ELR (cell line): Measurements from ENCODE around the gene TBX10.
"Not testable (repeated sequence)": the region's sequence is repeated elsewhere in the genome, so short reads cannot be mapped to it uniquely, and the experiment has no call there.

Experiments used
- DNase-seq: peaks from one replicate; pipeline ENCODE4 v3.0.0-alpha.2; 2015; ENCODE audit warnings: low read depth

The TBX10 gene

DNA sequence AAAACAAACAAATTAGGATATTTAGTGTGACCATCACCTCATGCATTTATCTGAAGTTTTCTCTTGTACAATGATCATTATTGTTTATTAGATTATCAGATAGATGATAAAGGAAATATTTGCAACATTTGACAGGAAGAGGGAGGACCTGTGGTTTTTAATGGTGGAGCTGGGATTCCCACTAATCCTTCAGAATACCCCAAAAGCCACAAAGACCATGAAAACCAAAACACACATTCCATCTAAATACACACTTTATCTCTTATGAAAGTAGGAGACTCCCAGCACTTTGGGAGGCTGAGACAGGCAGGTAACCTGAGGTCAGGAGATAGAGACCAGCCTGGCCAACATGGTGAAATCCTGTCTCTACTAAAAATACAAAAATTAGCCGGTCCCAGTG lies 40.4 kb downstream of the TBX10 start:
- no peak for DNase-seq

DNA sequence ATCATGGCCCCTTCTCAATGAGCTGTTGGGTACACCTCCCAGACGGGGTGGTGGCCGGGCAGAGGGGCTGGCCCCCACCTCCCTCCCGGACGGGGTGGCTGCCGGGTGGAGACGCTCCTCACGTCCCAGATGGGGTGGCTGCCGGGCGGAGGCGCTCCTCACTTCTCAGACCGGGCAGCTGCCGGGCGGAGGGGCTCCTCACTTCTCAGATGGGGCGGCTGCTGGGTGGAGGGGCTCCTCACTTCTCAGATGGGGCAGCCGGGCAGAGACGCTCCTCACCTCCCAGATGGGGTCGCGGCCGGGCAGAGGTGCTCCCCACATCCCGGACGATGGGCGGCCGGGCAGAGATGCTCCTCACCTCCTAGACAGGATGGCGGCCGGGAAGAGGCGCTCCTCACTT lies 41.6 kb downstream of the TBX10 start:
- not testable (repeated sequence) for DNase-seq

DNA sequence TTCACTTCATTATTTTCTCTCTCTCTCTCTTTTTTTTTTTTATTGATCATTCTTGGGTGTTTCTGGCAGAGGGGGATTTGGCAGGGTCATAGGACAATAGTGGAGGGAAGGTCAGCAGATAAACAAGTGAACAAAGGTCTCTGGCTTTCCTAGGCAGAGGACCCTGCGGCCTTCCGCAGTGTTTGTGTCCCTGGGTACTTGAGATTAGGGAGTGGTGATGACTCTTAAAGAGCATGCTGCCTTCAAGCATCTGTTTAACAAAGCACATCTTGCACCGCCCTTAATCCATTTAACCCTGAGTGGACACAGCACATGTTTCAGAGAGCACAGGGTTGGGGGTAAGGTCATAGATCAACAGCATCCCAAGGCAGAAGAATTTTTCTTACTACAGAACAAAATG lies 42.1 kb downstream of the TBX10 start:
- not testable (repeated sequence) for DNase-seq

GRCh38 chr11:67596753-67597300 lies 42.7 kb downstream of the TBX10 start:
- DNase-seq = no peak

DNA sequence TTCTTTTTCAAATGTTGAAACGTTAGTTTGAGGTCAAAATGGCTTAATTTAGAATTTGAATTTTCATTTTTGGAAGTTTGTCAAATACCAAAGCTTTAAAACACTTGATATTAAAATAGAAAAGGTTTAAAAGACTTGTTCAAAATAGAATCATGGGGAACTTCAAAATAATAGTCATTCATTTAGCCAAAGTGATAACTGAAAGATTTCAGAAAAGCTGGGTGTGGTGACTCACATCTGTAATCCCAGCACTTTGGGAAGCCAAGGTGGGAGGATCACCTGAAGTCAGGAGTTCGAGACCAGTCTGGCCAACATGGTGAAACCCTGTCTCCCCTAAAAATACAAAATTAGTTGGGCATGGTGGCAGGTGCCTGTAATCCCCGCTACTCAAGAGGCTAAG lies 45.1 kb downstream of the TBX10 start:
- no peak for DNase-seq

GRCh38 chr11:67593565-67593905 lies 46.0 kb downstream of the TBX10 start:
- no peak for DNase-seq

- no peak for DNase-seq
These were observed 46.5 kb downstream of the TBX10 start for GRCh38 chr11:67592880-67593564.

DNA sequence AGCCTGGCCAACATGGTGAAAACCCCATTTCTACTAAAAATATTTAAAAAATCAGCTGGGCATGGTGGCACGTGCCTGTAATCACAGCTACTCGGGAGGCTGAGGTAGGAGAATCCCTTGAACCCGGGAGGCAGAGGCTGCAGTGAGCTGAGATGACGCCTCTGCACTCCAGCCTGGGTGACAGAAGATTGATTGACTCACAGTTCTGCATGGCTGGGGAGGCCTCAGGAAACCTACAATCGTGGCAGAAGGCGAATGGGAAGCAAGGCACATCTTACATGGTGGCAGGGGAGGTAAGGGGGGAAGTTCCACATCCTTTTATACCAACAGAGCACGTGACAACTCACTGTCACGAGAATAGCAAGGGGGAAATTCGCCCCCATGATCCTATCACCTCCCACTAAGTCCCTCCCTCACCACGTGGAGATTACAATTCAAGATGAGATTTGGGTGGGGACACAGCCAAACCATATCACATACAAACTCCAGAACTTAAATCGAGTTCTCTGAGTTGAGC lies 50.6 kb downstream of the TBX10 start:
- not testable (repeated sequence) for DNase-seq

GRCh38 chr11:67588136-67588503 lies 51.4 kb downstream of the TBX10 start:
- no peak for DNase-seq

- DNase-seq = no peak
These were observed 52.9 kb downstream of the TBX10 start for GRCh38 chr11:67586568-67587250.

GRCh38 chr11:67585911-67586310 lies 53.7 kb downstream of the TBX10 start:
- DNase-seq = no peak

DNA sequence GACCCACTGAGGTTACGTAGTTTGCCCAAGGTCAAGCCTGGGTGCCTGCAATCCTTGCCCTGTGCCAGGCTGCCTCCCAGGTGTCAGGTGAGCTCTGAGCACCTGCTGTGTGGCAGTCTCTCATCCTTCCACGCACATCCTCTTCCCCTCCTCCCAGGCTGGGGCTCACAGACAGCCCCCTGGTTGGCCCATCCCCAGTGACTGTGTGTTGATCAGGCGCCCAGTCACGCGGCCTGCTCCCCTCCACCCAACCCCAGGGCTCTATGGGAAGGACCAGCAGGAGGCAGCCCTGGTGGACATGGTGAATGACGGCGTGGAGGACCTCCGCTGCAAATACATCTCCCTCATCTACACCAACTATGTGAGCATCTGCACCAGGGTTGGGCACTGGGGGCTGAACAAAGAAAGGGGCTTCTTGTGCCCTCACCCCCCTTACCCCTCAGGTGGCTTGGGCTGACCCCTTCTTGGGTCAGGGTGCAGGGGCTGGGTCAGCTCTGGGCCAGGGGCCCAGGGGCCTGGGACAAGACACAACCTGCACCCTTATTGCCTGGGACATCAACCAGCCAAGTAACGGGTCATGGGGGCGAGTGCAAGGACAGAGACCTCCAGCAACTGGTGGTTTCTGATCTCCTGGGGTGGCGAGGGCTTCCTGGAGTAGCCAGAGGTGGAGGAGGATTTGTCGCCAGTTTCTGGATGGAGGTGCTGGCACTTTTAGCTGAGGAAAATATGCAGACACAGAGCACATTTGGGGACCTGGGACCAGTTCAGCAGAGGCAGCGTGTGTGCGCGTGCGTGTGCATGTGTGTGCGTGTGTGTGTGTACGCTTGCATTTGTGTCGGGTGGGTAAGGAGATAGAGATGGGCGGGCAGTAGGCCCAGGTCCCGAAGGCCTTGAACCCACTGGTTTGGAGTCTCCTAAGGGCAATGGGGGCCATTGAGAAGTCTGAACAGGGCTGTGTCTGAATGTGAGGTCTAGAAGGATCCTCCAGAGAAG lies 54.4 kb downstream of the TBX10 start:
- DNase-seq = no peak

DNA sequence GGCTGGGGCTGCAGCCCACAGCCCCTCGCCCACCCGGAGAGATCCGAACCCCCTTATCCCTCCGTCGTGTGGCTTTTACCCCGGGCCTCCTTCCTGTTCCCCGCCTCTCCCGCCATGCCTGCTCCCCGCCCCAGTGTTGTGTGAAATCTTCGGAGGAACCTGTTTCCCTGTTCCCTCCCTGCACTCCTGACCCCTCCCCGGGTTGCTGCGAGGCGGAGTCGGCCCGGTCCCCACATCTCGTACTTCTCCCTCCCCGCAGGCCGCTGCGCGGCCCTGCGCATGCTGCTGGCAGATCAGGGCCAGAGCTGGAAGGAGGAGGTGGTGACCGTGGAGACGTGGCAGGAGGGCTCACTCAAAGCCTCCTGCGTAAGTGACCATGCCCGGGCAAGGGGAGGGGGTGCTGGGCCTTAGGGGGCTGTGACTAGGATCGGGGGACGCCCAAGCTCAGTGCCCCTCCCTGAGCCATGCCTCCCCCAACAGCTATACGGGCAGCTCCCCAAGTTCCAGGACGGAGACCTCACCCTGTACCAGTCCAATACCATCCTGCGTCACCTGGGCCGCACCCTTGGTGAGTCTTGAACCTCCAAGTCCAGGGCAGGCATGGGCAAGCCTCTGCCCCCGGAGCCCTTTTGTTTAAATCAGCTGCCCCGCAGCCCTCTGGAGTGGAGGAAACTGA lies 55.2 kb downstream of the TBX10 start:
- peak; percentile 59 for DNase-seq

- DNase-seq = peak; percentile 91
These were observed 56.0 kb downstream of the TBX10 start, which contains the start of gene GSTP1 for GRCh38 chr11:67583247-67584204. TSS of gene GSTP1 (plus strand) at chr11:67583812. CDS start at chr11:67583844, 32 bp downstream.

GRCh38 chr11:67582011-67582410 lies 57.6 kb downstream of the TBX10 start:
- no peak for DNase-seq

DNA sequence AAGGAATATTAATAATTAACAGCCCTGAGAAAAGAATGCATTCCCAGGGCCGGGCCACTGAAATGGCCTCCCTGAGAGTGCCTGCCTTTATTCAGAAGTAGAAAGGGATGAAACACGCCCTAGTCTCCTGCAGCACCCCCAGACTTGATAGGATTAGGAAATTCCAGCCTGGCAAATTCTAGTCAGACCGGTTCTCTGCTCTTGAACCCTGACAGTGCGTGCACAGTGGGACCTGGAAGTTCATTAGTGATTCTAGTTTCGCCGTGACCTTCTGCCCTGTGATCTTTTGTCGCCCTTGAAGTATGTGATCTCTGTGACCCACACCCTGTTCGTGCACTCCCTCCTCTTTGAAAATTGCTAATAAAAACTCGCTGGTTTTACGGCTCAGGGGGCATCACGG lies 58.1 kb downstream of the TBX10 start:
- DNase-seq = no peak
